Left renal pelvis (tissue), 4 donors: Measurements from ENCODE around the gene TNIK. TPM values are rescaled to one million over a fixed set of nuclear protein-coding genes. Genes with fewer than 3 reads are reported as not detected.
"Not testable (repeated sequence)": the region's sequence is repeated elsewhere in the genome, so short reads cannot be mapped to it uniquely, and the experiment has no call there.

ENCODE experiments used
- DNase-seq, 4 donors: peaks; one replicate each; pipeline ENCODE4 v3.0.0-alpha.2; 2013; ENCODE audit warnings: low read depth in 4 of 4, low spot score in 3 of 4
- polyA plus RNA-seq, 4 donors: library from polyadenylated mRNA; unstranded; fragments of 120-200 nt; gene quantifications; one replicate each; pipeline ENCODE4 v1.2.1, GENCODE V29; 2013; ENCODE audit not compliant: insufficient read length in 4 of 4

TNIK gene
- polyA plus RNA-seq, 4 donors, result 2.3 to 19.2 (median 18.2) TPM

- no peak for DNase-seq
These were observed 69.9 kb downstream of the TNIK start for GRCh38 chr3:171390051-171390941.

DNA sequence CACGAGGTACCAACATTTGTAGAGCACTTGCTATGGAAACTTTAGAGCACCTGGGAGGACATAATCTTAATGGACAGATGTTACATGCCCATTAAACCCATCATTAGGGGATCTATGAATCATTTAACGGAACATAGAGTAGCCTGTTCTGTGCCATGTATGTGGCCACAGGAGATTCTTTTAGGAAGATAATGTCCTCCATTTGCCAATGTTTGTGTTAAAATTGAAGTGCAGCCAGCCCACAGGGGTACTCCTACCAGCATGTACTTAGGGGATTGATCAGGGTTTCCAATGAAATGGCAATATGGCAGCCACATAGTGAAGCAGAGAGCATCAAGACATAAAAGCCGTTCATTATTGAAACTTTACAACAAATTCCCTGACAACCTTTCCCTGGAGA, 70.7 kb downstream of the TNIK start:
- no peak for DNase-seq

GRCh38 chr3:171388527-171388926, 71.7 kb downstream of the TNIK start:
- no peak for DNase-seq

DNA sequence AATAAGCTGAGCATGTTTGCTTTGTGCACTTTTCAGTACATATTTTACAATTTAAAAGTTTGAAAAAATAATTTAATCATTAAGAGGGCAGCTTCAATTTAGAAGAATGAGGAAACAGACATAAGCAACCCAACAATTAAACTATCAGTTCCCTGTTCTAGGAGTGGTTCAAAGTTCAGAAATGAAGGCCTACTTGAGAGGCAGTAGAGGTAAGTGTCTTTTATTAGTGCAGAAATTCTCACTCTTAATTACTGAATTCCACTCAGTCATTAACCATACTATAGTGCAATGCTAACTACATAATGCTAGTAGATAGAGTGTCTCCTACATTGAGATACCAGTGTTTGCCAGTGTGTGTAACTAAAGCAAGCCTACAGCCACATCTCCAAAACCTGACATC, 73.1 kb downstream of the TNIK start:
- no peak for DNase-seq

GRCh38 chr3:171385086-171385485, 75.1 kb downstream of the TNIK start:
- no peak for DNase-seq

DNA sequence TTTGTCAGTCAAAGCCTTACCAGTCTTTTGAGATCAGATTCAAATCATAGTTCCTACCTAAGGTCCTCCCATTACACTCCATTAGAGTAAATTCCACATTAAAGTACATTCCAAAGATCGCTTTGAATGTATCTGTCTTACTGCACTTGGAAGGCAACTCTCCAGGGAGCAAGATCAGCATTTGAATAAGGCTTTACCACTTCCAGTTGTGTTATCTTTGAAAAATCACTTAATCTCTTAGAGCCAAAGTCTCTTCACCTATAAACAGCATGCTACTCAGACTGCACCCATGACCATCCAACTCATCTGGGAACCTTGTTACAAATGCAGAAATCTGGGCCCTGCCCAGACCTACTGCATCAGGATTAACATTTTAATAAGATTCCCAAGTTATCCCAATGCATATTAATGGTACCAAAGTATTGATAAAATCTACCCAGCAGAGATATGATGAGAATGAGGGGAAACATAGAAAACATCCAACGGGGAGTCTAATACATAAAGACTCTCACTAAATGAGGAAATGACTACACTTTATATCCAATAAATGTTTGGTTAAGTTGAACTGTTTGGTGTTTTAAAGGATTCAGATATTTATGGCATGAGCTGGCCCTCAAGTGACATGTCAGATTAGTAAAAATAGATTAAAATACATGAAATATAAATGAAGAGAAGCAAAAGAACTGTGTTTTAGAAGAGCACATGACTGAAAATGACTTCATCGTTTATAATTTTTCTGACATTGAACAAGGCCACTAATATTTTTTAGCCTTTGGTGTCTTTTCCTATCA, 75.9 kb downstream of the TNIK start:
- DNase-seq, result no peak

DNA sequence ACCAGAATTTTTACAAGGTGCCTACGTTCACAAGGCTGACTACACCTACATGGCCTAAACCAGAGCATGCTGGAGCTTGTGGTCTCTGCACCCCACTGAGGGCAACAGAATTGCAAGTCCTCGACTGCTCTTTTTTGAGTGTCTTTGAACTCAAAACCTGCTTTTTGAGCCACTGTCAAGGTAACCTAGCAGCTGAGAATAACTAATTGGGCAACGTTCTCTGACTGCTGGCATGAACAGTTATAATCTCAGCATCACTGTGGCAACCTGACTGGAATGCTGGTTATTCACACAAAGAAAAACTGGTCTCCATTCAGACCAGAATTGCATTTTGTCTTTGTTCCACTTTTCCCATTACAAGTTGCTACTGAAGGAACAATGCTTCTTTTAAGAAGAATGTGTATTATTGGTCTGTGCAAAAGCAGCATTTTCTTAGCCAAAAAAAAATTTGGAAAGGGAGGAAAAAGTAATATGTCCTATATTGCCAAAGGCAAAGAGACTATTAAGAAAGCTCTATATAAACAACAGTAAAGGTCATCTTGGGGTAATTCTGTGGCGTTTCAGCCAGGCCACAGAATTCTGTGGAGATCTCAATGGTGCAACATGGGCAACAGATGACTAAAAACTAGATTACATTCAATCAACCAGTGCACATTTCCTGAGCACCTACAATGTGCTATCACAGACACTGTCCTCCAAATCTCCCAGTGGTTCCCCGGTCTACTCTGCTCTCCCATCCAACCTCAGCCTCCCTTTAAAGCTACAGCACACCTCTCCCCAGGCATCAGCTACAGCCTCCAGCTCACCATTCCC, 76.8 kb downstream of the TNIK start:
- no peak for DNase-seq

- DNase-seq, result not testable (repeated sequence)
These were observed 77.9 kb downstream of the TNIK start for GRCh38 chr3:171382347-171382746.

GRCh38 chr3:171380711-171381425, 79.3 kb downstream of the TNIK start:
- DNase-seq, result no peak

DNA sequence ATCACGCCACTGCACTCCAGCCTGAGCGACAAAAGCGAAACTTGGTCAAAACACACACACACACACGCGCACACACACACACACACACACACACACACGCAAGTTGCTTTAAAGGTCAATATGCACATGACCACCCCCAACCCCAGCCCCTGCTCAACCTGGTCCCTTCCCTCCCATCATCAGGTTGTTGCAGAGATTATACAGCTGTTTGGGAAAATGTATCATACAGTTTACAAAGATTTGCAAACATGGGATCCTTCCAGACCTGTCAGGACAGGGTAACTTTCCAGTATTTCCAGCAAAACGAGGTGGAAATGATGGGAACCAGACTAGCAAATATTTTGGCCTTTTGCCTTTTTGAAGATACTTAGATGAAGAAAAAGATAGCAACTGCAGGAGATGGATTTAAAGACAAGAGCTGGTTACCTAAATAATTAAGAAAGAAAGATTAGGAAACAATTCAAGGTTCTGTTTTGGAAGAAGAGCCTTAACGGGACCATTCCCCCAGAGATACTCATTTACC, 80.2 kb downstream of the TNIK start:
- DNase-seq, result no peak

- no peak for DNase-seq
These were observed 80.9 kb downstream of the TNIK start for GRCh38 chr3:171379281-171379680.

GRCh38 chr3:171378586-171378985, 81.6 kb downstream of the TNIK start:
- no peak for DNase-seq

DNA sequence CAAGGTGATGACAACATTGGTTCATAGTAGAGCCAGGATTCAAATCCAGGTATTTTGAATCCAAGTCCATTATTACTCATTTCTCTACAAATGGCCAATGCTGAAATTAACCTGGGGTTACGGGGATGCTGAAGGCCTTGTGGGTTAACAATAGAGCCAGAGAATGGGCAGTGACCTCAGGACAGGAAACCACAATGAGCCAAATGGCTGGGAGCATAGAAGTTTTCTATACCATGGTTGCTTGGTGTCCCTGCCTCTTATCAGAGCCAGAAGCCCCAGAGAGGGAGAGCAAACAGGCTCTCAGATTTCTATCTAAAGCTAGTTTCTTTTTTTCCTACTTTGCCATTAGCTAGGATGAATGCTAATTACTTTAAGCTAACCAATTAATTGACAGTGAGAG, 82.3 kb downstream of the TNIK start:
- no peak for DNase-seq

- DNase-seq, result no peak
These were observed 83.6 kb downstream of the TNIK start for GRCh38 chr3:171376596-171376947.

DNA sequence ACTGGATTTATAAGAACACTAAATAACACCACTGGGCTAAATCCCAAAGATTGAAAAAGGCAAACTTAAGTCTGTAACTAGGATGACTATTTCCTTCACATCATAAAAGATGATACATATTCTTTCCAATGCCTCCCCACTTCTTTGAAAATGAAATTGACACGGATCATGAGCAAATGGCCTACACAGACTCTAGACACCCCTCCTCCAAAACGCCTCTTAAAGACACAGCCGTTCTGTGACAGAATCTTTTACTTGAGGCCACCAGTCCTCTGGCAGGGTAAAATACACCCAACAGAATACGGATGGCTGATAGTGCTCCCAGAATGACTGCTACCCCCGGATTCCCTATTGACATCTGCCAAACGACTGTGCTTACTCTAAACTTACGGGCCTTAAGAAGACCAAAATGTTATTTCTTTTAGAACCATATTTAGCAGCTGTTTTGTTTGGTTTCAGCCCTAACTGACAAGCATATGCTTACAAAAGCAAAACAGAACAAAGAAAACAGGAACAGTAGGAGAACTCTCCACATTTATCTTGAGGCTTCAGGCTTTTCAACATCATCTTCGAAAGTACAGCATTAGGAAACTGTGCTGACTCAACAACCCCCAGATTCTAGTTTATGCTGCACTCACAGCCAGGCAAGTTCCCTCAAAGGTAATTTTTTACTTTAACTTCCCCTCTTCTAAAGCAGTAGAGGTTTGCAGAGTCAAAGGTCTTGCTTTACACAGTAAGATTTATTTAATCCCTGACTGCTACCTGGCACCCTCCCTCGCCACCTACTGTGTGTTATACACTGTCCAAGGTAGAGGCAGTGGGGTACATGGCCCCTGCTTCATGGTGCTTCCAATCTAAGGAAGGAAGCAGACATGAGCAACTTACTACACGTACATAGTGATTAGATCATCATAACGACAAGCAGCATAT, 84.3 kb downstream of the TNIK start:
- DNase-seq, result no peak

DNA sequence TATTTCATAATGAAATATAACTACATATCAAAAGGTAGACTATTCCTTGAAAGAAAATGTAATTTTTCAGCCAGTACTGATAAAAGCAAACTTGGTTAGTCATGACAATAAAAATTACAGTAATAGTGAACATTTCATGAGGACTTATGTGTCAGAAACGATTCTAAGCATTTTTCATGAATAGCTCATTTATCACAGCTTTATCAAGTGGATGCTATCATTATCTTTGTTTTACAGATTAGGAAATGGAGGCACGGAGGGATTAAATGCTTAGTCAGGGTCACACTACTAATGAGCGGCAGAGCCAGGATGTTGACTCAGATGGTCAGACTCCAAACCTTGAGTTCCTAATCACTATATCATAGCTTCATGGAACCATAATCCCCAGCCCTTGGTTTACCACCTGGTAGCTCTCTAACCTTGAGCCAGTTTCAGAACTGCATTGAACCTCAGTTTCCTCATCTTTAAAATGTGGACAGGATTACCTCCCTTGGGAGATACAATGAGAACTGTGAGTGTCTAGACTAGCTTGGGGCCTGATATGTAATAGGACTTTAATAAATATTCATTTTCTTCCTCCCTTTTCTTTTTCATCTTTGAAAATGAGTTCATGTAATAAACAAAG, 85.4 kb downstream of the TNIK start:
- no peak for DNase-seq

DNA sequence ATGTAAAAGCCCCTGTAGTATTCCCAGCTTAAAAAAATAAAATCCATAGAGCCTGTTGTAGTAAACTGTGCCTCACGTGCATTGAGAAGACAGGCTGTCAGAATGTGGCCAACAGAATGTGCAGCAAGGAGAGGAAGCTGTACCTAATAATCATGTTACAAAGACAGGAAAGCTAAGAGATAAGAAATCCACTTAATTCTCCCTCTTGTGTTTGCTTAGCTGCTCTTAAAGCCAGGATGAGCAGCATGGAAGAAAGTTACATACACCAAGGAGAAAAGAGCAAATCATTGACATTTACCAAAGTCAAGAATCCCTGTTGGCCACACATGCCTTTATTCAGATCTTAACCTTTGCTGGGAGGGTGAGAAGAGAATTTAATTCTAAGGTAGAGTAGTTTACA, 85.9 kb downstream of the TNIK start:
- DNase-seq, result no peak

GRCh38 chr3:171373711-171374110, 86.5 kb downstream of the TNIK start:
- no peak for DNase-seq

- no peak for DNase-seq
These were observed 87.5 kb downstream of the TNIK start for GRCh38 chr3:171372694-171373093.
